ENCODE measurements around the gene CDC42EP5.

CDC42EP5 gene

DNA sequence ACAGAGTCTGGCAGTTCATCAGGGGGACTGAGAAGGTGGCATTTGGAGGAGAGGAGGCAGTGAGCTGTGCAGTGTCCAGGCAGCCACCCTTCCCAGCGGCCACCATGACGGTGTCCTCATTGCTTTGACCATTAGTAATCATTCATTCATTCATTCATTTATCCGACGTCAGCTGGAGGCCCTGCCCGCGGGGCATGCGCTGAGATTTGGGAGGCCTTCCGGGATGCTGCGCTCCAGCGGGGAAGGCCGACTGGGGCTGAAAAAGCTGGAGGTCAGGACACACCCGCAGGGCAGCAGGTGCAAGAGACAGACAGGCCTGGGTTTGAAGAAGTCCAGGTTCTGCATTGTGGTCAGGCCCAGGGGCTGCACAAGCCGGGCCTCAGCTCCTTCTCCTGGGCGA, 48.9 kb downstream of the CDC42EP5 start:
- no peak for DNase-seq

DNA sequence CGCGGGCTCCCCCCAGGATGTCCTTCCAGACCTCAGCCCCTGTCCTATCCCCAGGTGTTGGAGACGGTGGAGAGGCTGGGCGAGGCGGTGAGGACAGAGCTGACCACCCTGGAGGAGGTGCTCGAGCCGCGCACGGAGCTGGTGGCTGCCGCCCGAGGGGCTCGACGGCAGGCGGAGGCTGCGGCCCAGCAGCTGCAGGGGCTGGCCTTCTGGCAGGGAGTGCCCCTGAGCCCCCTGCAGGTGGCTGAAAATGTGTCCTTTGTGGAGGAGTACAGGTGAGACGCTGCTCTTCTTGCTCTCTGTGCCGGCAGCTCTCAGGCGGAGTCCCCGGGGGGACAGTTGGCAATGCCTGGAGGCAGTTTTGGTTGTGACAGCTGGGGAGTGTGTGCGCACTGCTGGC, 51.0 kb downstream of the CDC42EP5 start:
- no peak for DNase-seq

DNA sequence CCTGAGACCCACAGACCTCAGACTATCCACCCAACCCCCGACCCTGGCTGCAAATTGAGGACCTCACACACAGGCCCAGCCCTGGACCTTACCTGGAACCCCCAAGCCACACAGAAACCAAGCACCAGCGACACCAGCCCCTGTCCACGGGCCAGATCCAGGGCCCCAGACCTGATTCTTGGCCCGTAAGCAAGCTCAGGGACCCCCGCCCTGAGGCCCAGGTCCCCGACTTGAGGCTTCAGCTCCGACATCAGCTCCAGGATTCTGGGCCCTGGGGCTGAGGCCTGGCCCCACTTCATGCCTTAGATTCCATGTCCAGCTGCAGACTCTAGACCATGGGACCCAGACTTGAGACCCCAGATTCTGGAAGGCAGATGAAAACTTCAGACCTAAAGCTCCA, 51.6 kb downstream of the CDC42EP5 start:
- DNase-seq, result no peak

DNA sequence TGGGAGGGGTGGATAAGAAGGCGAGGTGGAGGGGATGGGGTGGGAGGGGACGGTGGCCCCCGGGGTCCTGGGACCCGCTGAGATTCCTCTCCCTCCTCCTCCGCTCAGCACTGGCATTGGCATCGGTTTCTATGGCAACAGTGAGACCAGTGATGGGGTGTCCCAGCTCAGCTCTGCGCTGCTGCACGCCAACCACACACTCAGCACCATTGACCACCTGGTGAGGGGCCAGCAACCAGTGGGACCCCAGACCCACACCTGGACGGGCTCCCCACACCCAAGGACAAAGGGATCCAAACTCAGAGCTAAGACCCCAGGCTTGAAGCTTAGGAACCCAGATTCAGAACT, 52.0 kb downstream of the CDC42EP5 start:
- DNase-seq, result no peak

DNA sequence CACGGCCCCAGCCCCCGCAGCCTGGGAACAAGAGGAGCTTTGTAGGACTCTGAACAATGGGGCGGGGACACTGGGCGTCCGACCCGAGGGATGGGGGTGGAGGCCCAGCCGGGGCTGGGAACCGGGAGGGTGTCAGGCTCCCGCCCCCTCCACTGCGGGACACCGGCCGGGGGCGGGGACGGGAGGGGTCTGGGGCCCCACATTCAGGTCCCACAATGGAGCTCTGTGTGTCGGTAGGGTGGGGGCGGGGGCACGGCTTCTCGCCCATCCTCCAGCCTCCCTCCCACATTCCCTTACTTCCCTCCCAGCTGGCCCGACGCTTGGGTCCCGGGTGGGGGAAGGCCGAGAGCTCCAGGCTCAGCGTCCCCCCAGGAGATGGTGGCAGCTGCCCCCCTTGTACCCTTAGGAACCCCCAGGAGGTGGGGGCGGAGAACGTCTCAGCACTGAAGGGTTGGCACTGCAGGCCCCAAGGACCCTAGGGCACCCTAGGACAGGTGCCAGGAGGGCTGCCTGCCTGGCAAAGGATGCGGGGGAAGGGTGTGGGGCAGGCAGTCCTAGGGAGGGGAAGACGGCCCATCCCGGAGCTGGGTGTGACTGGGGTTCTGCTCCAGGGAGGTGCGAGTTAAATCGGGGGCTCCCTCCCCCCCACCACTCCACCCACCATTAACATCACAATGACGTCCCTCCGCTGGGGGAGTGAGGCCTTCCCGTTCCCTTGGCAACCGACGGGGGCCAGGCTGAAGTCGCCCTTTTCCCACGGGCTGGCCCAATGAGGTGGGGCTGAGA, 52.5 kb downstream of the CDC42EP5 start:
- DNase-seq, result no peak

DNA sequence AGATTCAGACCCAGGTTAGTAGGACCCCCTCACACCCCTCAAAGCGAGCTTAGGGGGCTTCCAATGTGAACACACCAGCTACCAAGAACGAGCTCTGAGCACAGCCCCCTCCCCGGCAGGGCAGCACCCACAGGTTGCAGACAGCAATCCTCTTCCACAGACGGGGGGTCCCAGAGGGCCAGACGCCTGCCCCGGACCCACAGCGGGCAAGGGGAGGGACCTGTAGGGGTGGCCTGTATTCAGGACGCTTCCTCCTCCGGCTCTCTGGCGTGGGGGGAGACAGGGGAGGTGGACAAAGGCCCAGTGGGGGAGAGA, 53.1 kb downstream of the CDC42EP5 start:
- no peak for DNase-seq

DNA sequence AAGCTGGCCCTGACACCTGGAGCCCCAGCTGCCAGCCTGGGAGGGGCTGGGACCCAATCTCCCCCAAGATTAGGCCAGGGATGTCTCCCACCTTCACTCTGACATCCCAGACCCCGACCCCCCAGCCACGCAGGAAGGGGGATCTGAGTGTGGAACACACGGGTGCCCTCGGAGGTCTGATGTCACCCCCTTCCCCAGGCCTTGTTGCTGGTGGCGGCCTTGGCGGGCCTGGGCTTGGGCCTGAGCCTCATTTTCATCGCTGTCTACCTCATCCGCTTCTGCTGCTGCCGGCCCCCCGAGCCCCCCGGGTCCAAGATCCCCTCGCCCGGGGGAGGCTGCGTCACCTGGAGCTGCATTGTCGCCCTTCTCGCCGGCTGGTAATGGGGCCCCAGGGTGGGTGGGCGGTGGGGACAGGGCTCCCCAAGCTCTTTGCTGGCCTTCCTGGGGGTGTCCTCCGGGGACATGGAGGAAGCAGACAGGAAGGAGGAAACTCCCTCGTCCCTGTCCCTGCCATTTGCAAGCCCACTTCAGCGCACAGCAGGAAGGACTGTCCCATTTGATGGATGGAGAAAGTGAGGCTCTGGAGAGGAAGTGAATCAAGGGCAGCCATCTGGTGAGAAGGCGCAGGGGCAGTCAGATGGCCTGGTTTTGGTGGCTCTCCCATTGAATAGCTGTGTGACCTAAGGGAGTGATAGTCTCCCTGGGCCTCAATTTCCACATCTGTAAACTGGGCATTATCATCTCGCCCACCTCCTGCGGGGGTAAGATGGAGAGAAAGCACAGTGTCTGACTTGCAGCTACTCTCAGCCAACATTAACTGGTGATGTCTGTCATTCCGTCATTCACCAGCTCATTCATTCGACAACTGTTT, 53.9 kb downstream of the CDC42EP5 start:
- no peak for DNase-seq

DNA sequence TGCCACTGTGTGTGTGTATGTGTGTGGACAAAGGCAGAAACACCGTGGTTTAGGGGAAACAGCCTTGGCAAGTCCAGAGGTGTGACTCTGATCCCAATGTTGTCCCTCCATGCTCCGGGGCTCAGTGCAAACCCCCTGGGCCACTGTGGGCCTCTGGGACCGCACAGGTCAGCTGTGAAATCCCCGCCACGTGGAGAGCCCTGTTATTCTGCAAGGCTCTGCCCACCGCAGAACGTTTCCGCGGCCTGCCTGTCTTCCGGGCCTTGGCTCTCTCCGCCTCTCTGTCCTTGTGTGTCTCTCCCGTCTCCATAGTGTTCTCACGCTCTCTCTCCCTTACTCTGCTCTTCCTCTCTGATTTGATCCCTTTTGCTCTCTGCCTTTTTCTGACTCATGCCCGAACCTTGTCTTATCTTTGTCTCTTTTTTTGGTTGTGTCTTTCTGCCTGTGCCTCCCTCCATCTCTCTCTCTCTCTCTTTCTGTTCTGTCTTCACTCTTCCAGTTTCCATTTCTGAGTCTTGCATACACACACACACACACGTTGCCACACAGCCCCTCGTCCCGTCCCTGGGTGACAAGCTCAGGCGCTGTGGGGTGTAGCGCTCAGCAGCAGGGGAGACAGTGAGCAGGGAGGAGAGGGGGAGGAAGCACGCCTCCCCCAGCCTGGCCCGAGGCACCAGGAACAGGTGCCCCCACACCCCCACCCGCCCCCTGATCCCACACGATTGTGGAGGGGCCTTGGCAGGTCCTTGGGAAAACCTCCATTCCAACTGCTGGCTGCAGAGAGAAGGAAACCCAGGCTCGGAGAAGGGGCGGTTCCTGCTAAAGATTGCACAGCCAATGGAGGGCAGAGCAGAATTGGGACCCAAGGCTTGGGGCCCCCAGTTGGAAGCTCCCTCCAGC, 54.8 kb downstream of the CDC42EP5 start:
- DNase-seq, result peak; percentile 25

DNA sequence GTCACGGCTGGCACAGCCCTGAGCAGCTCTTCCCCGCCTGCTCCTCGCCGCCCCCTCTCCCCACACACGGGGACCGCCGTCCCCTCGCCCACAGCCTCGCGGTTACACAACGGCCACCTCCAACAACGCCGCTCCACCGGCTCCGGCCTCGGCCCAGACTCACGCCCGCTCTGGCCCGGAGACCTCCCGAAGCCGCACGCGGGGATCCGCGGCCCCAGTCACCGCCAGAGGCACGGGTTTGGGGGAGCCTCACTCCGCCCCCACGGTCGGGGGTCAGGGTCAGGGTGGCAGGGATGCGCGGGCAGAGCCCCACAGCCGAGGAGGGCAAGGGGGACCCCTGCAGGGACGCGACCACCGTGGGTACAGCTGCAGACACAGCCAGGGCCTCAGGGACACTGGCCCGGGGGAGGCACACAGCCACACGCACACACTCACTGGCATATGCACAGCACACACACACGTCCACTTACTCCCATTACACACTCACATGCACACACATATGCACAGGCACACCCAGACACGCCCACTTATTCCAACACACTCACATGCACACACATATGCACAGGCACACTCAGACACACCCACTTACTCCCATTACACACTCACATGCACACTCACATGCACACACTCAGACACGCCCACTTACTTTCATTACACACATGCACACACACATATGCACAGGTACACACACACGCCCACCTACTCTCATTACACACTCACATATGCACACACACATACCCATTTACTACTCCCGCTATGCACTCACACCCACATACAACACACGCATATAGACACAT, 56.2 kb downstream of the CDC42EP5 start:
- no peak for DNase-seq

DNA sequence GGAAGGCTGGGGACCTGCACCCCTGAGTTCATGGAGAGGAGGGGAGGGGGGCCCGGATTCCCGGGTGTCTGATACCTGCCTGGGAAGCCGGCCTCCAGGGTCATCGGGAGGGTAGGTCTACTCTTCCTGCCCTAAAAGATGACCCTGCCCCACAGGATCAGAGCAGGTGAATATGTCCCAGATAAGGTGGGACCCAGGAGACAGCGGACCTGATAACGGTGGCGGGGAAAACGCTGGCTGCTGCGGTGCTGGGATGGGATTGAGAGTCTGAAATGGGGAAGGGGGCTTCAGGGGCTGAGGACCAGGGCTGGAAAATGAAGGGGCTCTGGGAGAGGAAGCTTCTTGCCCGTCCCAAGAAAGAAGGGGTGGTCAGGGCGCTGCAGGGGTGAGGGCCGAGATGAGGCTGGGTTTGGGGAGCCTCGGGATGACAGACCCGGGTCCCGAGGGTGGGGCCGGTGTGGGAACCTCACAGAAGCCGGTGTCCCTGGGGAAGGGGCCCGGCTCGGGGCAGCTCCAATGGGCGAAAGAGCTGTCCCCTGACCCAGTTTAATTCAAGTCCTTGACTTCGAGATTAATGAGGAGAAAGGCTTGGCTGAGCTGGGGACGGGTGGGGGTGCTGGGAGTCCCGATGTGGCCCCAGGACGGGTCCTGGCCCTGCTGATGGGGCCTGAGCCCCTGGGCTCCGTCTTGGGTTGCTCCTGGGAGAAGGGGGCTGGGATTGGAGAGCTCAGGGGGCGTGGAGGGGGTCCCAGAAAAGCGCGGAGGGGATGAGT, 57.0 kb downstream of the CDC42EP5 start:
- DNase-seq, result no peak

DNA sequence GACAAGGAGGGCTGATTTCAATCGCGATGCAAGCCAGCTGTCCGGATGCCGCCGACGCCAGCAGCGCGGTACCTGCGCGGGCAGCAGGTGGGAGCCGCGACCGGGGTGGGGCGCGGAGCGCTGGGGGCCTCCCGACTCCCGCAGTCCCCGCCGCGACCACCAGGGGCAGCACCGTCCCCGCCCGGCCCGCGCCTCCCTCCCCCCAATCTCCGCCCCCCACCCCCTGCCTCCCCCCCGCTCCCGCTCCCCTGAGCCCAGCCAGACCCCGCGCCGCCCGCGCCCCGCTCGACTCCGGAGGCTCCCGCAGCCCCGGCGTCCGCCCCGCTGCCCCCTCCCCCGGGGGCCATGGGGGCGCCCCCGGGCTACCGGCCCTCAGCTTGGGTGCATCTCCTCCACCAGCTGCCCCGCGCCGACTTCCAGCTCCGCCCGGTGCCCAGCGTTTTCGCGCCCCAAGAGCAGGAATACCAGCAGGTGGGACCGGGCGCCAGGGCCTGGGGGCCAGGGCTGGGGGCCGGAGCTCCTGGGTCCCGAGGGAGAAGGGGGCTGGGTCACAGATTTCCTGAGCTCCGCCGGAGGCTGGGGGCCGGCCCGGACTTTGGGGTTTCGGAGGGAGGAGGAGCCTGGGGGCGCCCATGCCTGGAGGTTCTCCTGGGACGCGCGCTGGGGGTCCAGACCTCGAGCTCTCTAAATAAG, 57.7 kb downstream of the CDC42EP5 start, which contains the start of gene TTYH1:
Gene TTYH1, plus strand, starts transcription at position 257 of the 693 bp plus-strand sequence. Its CDS starts 89 bp downstream, at position 346.
- peak; percentile 23 for DNase-seq
